GM12878 (cell line): ENCODE measurements around the gene RBM42. TPM values are rescaled to one million over a fixed set of nuclear protein-coding genes. Genes with fewer than 3 reads are reported as not detected.

Source experiments
- ATAC-seq: fragments of 200-7000 bp; cut with Tn5 transposase; 3 replicates; pipeline ENCODE4 v1.9.1; 2020; ENCODE audit warnings: mild to moderate bottlenecking, moderate library complexity
- BruUV-seq: library from RNA; stranded (reverse); fragments of 400-500 nt; replicated peaks from 2 replicates; lab custom pipeline; 2021; lab: Mats Ljungman, UMichigan
- CTCF ChIA-PET: fragments of 300-600 bp; sonication (Branson Sonifier 250); formaldehyde crosslinking; extraction: SDS; loops from one replicate; lab custom pipeline; 2021; ENCODE audit warnings: inconsistent platforms; lab: Yijun Ruan, JAX
- POLR2A ChIA-PET: fragments of 350-600 bp; formaldehyde crosslinking; extraction: SDS; loops from one replicate; lab custom pipeline; 2021; ENCODE audit warnings: inconsistent platforms; lab: Charles Lee
- RAD21 ChIA-PET: fragments of 300-600 bp; sonication (Branson Sonifier 250); formaldehyde crosslinking; loops from one replicate; lab custom pipeline; 2023; ENCODE audit warnings: antibody characterized with exemption; ENCODE audit not compliant: unreplicated experiment; lab: Charles Lee
- SMC1A ChIA-PET: fragments of 300-600 bp; sonication (Branson Sonifier 250); formaldehyde crosslinking; loops from one replicate; lab custom pipeline; 2023; ENCODE audit not compliant: unreplicated experiment, uncharacterized antibody; lab: Charles Lee
- DNase-seq: peaks from one replicate; pipeline ENCODE4 v3.0.0-alpha.2; 2011; ENCODE audit warnings: low read depth, low spot score
- FAIRE-seq: peaks from 3 replicates; lab custom pipeline; 2011; peaks lifted over from hg19 to GRCh38; lab: Jason Lieb, UNC
- H2AFZ ChIP-seq: 2 replicates; pipeline ENCODE4 v1.6.0; 2011; ENCODE audit warnings: low read depth, low read length, control low read depth; ENCODE audit not compliant: control insufficient read depth
- H3K27ac ChIP-seq: 2 replicates; pipeline ENCODE4 v1.5.1; 2011; ENCODE audit warnings: control low read depth; ENCODE audit not compliant: control insufficient read depth, insufficient read depth
- H3K27me3 ChIP-seq, 2 experiments: replicated peaks in 1 of 2; 2 replicates each; pipeline versions ENCODE4 v1.6.0 to v1.6.1; 2011; ENCODE audit warnings: low read length in 1 of 2; ENCODE audit not compliant: control insufficient read depth in 2 of 2, insufficient read depth in 2 of 2
- H3K36me3 ChIP-seq, 2 experiments: 2 replicates each; pipeline ENCODE4 v1.5.1; 2011; ENCODE audit warnings: low read length in 1 of 2; ENCODE audit not compliant: control insufficient read depth in 2 of 2, insufficient read depth in 2 of 2
- H3K4me1 ChIP-seq: 2 replicates; pipeline ENCODE4 v1.6.1; 2011; ENCODE audit warnings: mild to moderate bottlenecking, low read length, moderate library complexity, mixed read lengths; ENCODE audit not compliant: control insufficient read depth, insufficient read depth
- H3K4me2 ChIP-seq: 2 replicates; pipeline ENCODE4 v1.6.0; 2011; ENCODE audit warnings: control low read depth; ENCODE audit not compliant: control insufficient read depth, insufficient read depth
- H3K4me3 ChIP-seq: fragments of 200-600 bp; sonication (generic); 2 replicates; pipeline ENCODE4 v1.5.1; 2016
- H3K79me2 ChIP-seq: 2 replicates; pipeline ENCODE4 v1.6.0; 2011; ENCODE audit warnings: low read length; ENCODE audit not compliant: control insufficient read depth, insufficient read depth
- H3K9ac ChIP-seq: 2 replicates; pipeline ENCODE4 v1.8.0; 2011; ENCODE audit warnings: low read length, control low read depth, mixed read lengths; ENCODE audit not compliant: control insufficient read depth, insufficient read depth
- H3K9me3 ChIP-seq: replicated peaks from 3 replicates; pipeline ENCODE4 v1.5.1; 2011; ENCODE audit warnings: mild to moderate bottlenecking, low read length; ENCODE audit not compliant: control insufficient read depth, insufficient read depth
- H4K20me1 ChIP-seq: 2 replicates; pipeline ENCODE4 v1.6.0; 2011; ENCODE audit not compliant: control insufficient read depth, insufficient read depth
- ASH2L ChIP-seq: fragments of 300-600, 200-600 bp; sonication (generic); IDR thresholded peaks from 2 replicates; pipeline ENCODE4 v1.6.1; 2017; ENCODE audit warnings: low read depth, mild to moderate bottlenecking, borderline replicate concordance
- CREM ChIP-seq: IDR thresholded peaks from 2 replicates; pipeline ENCODE4 v1.6.1; 2014; ENCODE audit warnings: antibody characterized with exemption, low read depth
- DPF2 ChIP-seq: fragments of 450-650 bp; IDR thresholded peaks from 2 replicates; pipeline ENCODE4 v1.6.1; 2017; ENCODE audit warnings: mild to moderate bottlenecking
- E2F4 ChIP-seq: IDR thresholded peaks from 2 replicates; pipeline ENCODE4 v1.6.1; 2012; ENCODE audit warnings: low read depth, low read length, improper control_type of control experiment
- FOXK2 ChIP-seq: fragments of 450-650 bp; IDR thresholded peaks from 2 replicates; pipeline ENCODE4 v1.6.1; 2017; ENCODE audit warnings: mild to moderate bottlenecking, moderate library complexity
- GABPA ChIP-seq: IDR thresholded peaks from 2 replicates; pipeline ENCODE4 v1.6.1; 2014; ENCODE audit warnings: antibody characterized with exemption, low read depth, mild to moderate bottlenecking, inconsistent platforms
- IKZF2 ChIP-seq, 2 experiments: fragments of 450-650 bp; IDR thresholded peaks; 2 replicates each; pipeline ENCODE4 v1.6.1; 2017; ENCODE audit warnings: mild to moderate bottlenecking in 2 of 2, moderate library complexity in 2 of 2
- MEF2B ChIP-seq: fragments of 450-650 bp; IDR thresholded peaks from 2 replicates; pipeline ENCODE4 v1.6.1; 2018; ENCODE audit warnings: mild to moderate bottlenecking, moderate library complexity; ENCODE audit not compliant: partially characterized antibody, poor library complexity, severe bottlenecking
- NFYB ChIP-seq: IDR thresholded peaks from 2 replicates; pipeline ENCODE4 v1.6.1; 2011; ENCODE audit warnings: low read depth, mild to moderate bottlenecking, low read length, improper control_type of control experiment, moderate library complexity; ENCODE audit not compliant: insufficient read depth
- POLR2A ChIP-seq: IDR thresholded peaks from 2 replicates; pipeline ENCODE4 v1.6.1; 2011; ENCODE audit warnings: low read depth, mild to moderate bottlenecking, low read length
- RB1 ChIP-seq: fragments of 450-650 bp; formaldehyde crosslinking; IDR thresholded peaks from 2 replicates; pipeline ENCODE4 v1.6.1; 2017; ENCODE audit warnings: mild to moderate bottlenecking, borderline replicate concordance
- SMAD5 ChIP-seq: IDR thresholded peaks from 2 replicates; pipeline ENCODE4 v1.6.1; 2016; ENCODE audit warnings: antibody characterized with exemption, low read depth
- SP1 ChIP-seq: IDR thresholded peaks from one replicate; pipeline ENCODE4 v1.6.1; 2011; ENCODE audit warnings: low read depth, low read length
- SUPT20H ChIP-seq: IDR thresholded peaks from 2 replicates; pipeline ENCODE4 v1.6.1; 2011; ENCODE audit warnings: low read depth, mild to moderate bottlenecking, low read length, moderate library complexity, borderline replicate concordance; ENCODE audit not compliant: control insufficient read depth
- YY1 ChIP-seq: IDR thresholded peaks from 2 replicates; pipeline ENCODE4 v1.6.1; 2011; ENCODE audit warnings: low read depth, mild to moderate bottlenecking, low read length
- ZBED1 ChIP-seq: IDR thresholded peaks from 2 replicates; pipeline ENCODE4 v1.6.1; 2016; ENCODE audit warnings: borderline replicate concordance
- ZBTB40 ChIP-seq: fragments of 450-650 bp; IDR thresholded peaks from 2 replicates; pipeline ENCODE4 v1.6.1; 2016; ENCODE audit warnings: mild to moderate bottlenecking, moderate library complexity, borderline replicate concordance
- ZNF274 ChIP-seq: IDR thresholded peaks from one replicate; pipeline ENCODE4 v1.8.0; 2011; ENCODE audit not compliant: insufficient read length, insufficient read depth
- ZZZ3 ChIP-seq: IDR thresholded peaks from 2 replicates; pipeline ENCODE4 v1.6.1; 2011; ENCODE audit warnings: low read depth; ENCODE audit not compliant: control insufficient read depth, insufficient read length
- WGBS: methylation state at CpG from one replicate; pipeline ENCODE4 v1.1.6; 2016; ENCODE audit warnings: low lambda C conversion rate; ENCODE audit not compliant: insufficient replicate concordance, insufficient coverage; ENCODE audit errors: missing lambda C conversion rate; 5-methylcytosine and 5-hydroxymethylcytosine counted together
- in situ Hi-C: fragments of 300-500 bp; cut with MboI; formaldehyde crosslinking; loops from 9 replicates; pipeline ENCODE4 v1.14.3; 2018; ENCODE audit warnings: mixed read lengths
- intact Hi-C: fragments of 100-400 bp; cut with micrococcal nuclease; formaldehyde crosslinking; loops from one replicate; pipeline ENCODE4 v1.14.2; 2022; ENCODE audit not compliant: unreplicated experiment
- polyA plus RNA-seq, 11 experiments: library from polyadenylated mRNA; depleted of rRNA in 4 of 11; unstranded in 6 of 11; stranded (reverse) in 5 of 11; fragments of >200 nt; fragmentation: Nextera tagmentation in 4 of 11; fragmentation: Illumina TruSeq in 1 of 11; extraction: Ambion mirVana in 4 of 11; extraction: Trizol in 1 of 11; gene quantifications; 1 replicate in 1 of 11; 2 replicates in 10 of 11; pipeline versions ENCODE4 v1.2.1 to v1.2.3, GENCODE V29; 2011 to 2016; ENCODE audit warnings: inconsistent platforms in 2 of 11, missing spikeins in 2 of 11, low read depth in 1 of 11
- total RNA-seq, 4 experiments: library from RNA; depleted of rRNA in 3 of 4; stranded (reverse); fragments of >200 nt in 3 of 4; fragmentation: Illumina TruSeq in 1 of 4; extraction: Trizol in 1 of 4; gene quantifications; 2 replicates each; pipeline versions ENCODE4 v1.2.1 to v1.2.3, GENCODE V29; 2013 to 2021
- TF ChIP-seq, protein P1 (sequence below): IDR thresholded peaks from 2 replicates; pipeline ENCODE4 v1.6.1; 2012; ENCODE audit warnings: low read depth, low read length, improper control_type of control experiment

The RBM42 gene
- total and polyA plus RNA-seq, 10 of the 15 experiments (the other 5 are each of a cell fraction or from before 2014, with no cell fraction given), result 4.2 to 117 (median 48.5) TPM

- RAD21 ChIA-PET, result interaction anchor here (0.8 to 1.3 kb wide), 4 partner anchors 57 to 471 kb away, joined by 3 to 4 read pairs (median 4); partner anchors contain the start of genes POLR2I and TBCB
- SMC1A ChIA-PET, result interaction anchor here (0.8 to 1.9 kb wide), 4 partner anchors 32 to 291 kb away, joined by 3 to 10 read pairs (median 6); partner anchors contain the start of gene HAUS5
- peak; percentile 85 for FAIRE-seq
- in situ Hi-C loops, result no loop called here
- peak overlapping the region; percentile 84 for H3K27ac ChIP-seq
- peak overlapping the region; percentile 100 for H3K4me2 ChIP-seq
- no TSS peak for BruUV-seq
- H3K4me3 ChIP-seq, result peak overlapping the region; percentile 75
- CTCF ChIA-PET, result interaction anchor here (0.7 to 1.6 kb wide), 4 partner anchors 69 to 483 kb away, joined by 3 read pairs; partner anchors contain the start of gene PSENEN
- H3K27me3 ChIP-seq, result no peaks in the 10 kb centered on the region
- peak; percentile 88 for ATAC-seq
- H2AFZ ChIP-seq, result peak overlapping the region; percentile 100
- H3K36me3 ChIP-seq, result no peaks in the 10 kb centered on the region
- H3K79me2 ChIP-seq, result peaks cover 13% of the 10 kb centered on the region
- peaks cover 30% of the 10 kb centered on the region for H3K4me1 ChIP-seq
- H3K9ac ChIP-seq, result peak overlapping the region; percentile 80
- peak; percentile 74 for DNase-seq
- under 1% methylated on average over 60 of the region's 60 CpGs for WGBS
- no peaks in the 10 kb centered on the region; the same call in 1 of the 2 replicates for H4K20me1 ChIP-seq
- intact Hi-C loops, result no loop called here
- POLR2A ChIA-PET, result interaction anchor here (1.0 to 3.5 kb wide), 9 partner anchors 12 to 311 kb away, joined by 3 to 30 read pairs (median 5); partner anchors contain the start of genes HAUS5 and LIN37
- H3K9me3 ChIP-seq, result no peaks in the 10 kb centered on the region
- TF ChIP-seq SUPT20H (no peak), ASH2L (no peak), ZZZ3 (no peak), SMAD5 (no peak), YY1 (no peak), ZNF274 (no peak), RB1 (no peak), POLR2A (peak; percentile 63), E2F4 (0 out of 2 replicates have a peak, but pooled peaks have one; percentile 13), SP1 (peak; percentile 17), CREM (no peak), IKZF2 (IDR thresholded peaks at IDR 0.05) (no peak), GABPA (no peak), FOXK2 (no peak), ZBED1 (no peak), DPF2 (0 out of 2 replicates have a peak, but pooled peaks have one; percentile 13), ZBTB40 (no peak), NFYB (no peak), MEF2B (no peak)
- TF ChIP-seq, protein P1, sequence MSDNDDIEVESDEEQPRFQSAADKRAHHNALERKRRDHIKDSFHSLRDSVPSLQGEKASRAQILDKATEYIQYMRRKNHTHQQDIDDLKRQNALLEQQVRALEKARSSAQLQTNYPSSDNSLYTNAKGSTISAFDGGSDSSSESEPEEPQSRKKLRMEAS, result no peak
Observed at GRCh38 chr19:35644206-35644986, 15.6 kb downstream of the RBM42 start.
